Hematopoietic multipotent progenitor cell treated with erythropoietin and hydrocortisone succinate and interleukin-3 and kit ligand, for 15 days (in vitro differentiated cells): ENCODE results near the gene STXBP5.

Source experiments
- DNase-seq: peaks from one replicate; pipeline ENCODE4 v3.0.0-alpha.2; 2015; ENCODE audit warnings: low spot score

The STXBP5 gene

GRCh38 chr6:147204060-147204785 is at the start of gene STXBP5:
STXBP5 (plus strand) TSS chr6:147204417; CDS start chr6:147204533, 116 bp downstream.
- peak; percentile 24 for DNase-seq

- no peak for DNase-seq
Observed at GRCh38 chr6:147154454-147154853, 49.8 kb upstream of the STXBP5 start.

GRCh38 chr6:147156218-147156617 is 48.0 kb upstream of the STXBP5 start:
- no peak for DNase-seq

GRCh38 chr6:147156799-147157382 is 47.3 kb upstream of the STXBP5 start:
- DNase-seq = no peak

- no peak for DNase-seq
Observed at GRCh38 chr6:147157930-147158329, 46.3 kb upstream of the STXBP5 start.

- DNase-seq = no peak
Observed at GRCh38 chr6:147158881-147159280, 45.3 kb upstream of the STXBP5 start.

GRCh38 chr6:147159536-147160374 is 44.5 kb upstream of the STXBP5 start:
- DNase-seq = no peak

- no peak for DNase-seq
Observed at GRCh38 chr6:147160593-147160992, 43.6 kb upstream of the STXBP5 start.

GRCh38 chr6:147161253-147161973 is 42.8 kb upstream of the STXBP5 start:
- DNase-seq = no peak

- DNase-seq = peak; percentile 24
Observed at GRCh38 chr6:147161974-147162495, 42.2 kb upstream of the STXBP5 start.

GRCh38 chr6:147164761-147165160 is 39.5 kb upstream of the STXBP5 start:
- no peak for DNase-seq

- DNase-seq = no peak
Observed at GRCh38 chr6:147166360-147166944, 37.8 kb upstream of the STXBP5 start.

- no peak for DNase-seq
Observed at GRCh38 chr6:147166992-147167391, 37.2 kb upstream of the STXBP5 start.

- DNase-seq = no peak
Observed at GRCh38 chr6:147167576-147168461, 36.4 kb upstream of the STXBP5 start.

- no peak for DNase-seq
Observed at GRCh38 chr6:147169529-147169928, 34.7 kb upstream of the STXBP5 start.

GRCh38 chr6:147170269-147170668 is 33.9 kb upstream of the STXBP5 start:
- DNase-seq = no peak

GRCh38 chr6:147173140-147173539 is 31.1 kb upstream of the STXBP5 start:
- no peak for DNase-seq

- DNase-seq = no peak
Observed at GRCh38 chr6:147173675-147174308, 30.4 kb upstream of the STXBP5 start.

- no peak for DNase-seq
Observed at GRCh38 chr6:147176795-147177194, 27.4 kb upstream of the STXBP5 start.

- no peak for DNase-seq
Observed at GRCh38 chr6:147177286-147177685, 26.9 kb upstream of the STXBP5 start.
